Gastrocnemius medialis (tissue), 4 donors: ENCODE results near the gene SLC17A2.

Source experiments
- CTCF ChIP-seq, 5 experiments: fragments of 450-650 bp in 3 of 5; fragments of 200-600 bp in 2 of 5; sonication (generic) in 2 of 5; IDR thresholded peaks in 4 of 5; conservative IDR thresholded peaks in 1 of 5; 1 replicate in 4 of 5; 2 replicates in 1 of 5; pipeline ENCODE4 v1.5.1; 2016 to 2019; ENCODE audit warnings: antibody characterized with exemption in 5 of 5, mild to moderate bottlenecking in 3 of 5, moderate library complexity in 3 of 5
- POLR2A ChIP-seq, 2 donors: fragments of 450-650 bp; IDR thresholded peaks; one replicate each; pipeline ENCODE4 v1.6.1; 2017; ENCODE audit warnings: antibody characterized with exemption in 2 of 2, mild to moderate bottlenecking in 2 of 2, moderate library complexity in 2 of 2

DNA sequence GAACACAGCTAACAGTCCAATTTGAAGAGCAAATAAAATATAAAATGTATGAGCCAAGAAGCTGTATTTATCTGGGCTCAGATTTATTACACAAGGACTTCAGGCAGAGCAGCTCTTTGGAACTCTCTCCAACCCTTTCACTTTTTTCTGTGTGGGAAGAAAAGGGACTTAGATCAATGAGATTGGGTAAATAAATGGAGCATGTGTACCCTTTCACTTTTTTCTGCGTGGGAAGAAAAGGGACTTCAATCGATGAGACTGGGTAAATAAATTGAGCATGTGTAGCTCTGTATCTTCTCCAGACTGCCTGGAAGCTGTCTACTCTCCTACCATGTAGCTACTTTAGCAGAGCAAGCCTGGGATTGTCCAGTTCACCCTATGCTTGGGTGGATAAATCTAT is 67.1 kb downstream of the SLC17A2 start:
- TF ChIP-seq CTCF (IDR thresholded peaks at IDR 0.05 in 4 of 5, conservative IDR thresholded peaks at IDR 0.05 in 1 of 5) (no peak), POLR2A (IDR thresholded peaks at IDR 0.05) (no peak)
